Hindlimb muscle (tissue), 1 donor: ENCODE results near the gene CLIP2. TPM values are rescaled to one million over a fixed set of nuclear protein-coding genes. Genes with fewer than 3 reads are reported as not detected.
"Not testable (repeated sequence)": the region's sequence is repeated elsewhere in the genome, so short reads cannot be mapped to it uniquely, and the experiment has no call there.

Experiments used
- DNase-seq: peaks from one replicate; pipeline ENCODE4 v3.0.0-alpha.2; 2013
- polyA plus RNA-seq: library from polyadenylated mRNA; unstranded; fragments of 120-200 nt; gene quantifications from one replicate; pipeline ENCODE4 v1.2.1, GENCODE V29; 2013; ENCODE audit not compliant: insufficient read length

Gene CLIP2
- polyA plus RNA-seq, 1 donor: 22.3 TPM

DNA sequence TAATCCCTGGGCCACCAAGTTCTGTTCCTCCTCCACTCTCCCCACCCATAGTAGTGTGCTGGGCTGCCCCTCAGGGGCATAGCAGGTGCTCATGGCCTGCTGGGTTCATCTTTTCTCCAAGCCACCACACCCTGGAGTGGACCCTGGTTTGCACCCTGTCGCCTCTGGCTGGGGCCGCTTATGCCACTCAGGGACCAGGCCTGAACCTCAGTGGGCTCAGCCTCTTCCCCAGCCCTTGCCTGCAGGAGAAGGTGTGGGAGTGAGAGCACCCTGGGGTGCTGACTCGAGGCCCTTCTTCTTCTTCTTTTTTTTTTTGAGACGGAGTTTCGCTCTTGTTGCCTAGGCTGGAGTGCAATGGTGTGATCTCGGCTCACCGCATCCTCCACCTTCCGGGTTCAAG, 10.2 kb downstream of the CLIP2 start:
- no peak for DNase-seq

DNA sequence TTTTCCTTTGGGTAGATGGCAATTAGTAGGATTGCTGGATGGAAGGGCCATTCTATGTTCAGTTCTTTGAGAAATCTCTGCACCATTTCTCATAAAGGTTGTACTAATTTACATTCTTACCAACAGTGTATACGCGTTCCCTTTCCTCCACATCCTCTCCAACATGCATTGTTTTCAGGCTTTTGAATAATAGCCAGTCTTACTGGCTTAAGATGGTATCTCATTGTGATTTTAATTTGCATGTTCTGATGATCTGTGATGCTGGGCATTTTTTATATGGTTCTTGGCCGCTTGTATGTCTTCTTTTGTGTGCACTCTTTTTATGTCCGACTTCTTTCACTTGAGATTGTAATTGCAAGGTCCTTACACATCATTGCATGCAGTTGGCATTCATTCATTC, 11.7 kb downstream of the CLIP2 start:
- no peak for DNase-seq

DNA sequence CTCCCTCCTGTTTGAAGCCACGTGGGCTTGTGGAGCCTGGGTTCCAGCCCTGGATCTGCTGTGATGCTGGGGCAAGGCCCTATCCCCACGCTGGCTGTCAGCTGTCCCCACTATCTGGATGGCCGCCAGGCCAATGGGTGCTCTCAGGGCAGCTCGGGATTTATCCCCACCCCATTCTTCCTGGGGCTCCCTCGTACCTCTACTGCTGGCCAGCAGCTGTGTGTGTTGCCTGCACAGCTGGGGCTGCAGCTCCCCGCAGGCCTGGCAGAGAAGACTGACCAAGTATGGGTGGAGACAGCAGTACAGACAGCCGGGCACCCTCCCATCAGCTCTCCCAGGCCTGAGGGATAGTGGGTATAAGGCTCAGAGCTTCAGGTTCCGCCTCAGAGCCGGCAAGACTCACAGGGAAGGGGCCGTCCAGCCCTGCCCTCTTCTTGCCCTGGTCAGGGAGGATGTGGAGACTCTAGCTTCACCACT, 13.6 kb downstream of the CLIP2 start:
- no peak for DNase-seq

DNA sequence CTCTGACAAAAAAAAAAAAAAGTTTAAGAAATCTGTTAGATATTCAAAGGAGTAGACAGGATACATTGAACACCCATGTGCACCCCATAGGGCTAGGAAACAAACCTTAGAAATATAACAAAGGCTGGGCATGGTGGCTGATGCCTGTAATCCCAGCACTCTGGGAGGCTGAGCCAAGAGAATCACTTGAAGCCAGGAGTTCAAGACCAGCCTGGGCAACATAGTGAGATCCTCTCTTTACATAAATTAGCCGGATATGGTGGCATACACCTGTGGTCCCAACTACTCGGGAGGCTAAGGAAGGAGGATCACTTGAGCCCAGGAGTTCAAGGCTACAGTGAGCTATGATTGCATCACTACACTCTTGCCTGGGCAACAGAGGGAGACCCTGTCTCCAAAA, 15.3 kb downstream of the CLIP2 start:
- no peak for DNase-seq

DNA sequence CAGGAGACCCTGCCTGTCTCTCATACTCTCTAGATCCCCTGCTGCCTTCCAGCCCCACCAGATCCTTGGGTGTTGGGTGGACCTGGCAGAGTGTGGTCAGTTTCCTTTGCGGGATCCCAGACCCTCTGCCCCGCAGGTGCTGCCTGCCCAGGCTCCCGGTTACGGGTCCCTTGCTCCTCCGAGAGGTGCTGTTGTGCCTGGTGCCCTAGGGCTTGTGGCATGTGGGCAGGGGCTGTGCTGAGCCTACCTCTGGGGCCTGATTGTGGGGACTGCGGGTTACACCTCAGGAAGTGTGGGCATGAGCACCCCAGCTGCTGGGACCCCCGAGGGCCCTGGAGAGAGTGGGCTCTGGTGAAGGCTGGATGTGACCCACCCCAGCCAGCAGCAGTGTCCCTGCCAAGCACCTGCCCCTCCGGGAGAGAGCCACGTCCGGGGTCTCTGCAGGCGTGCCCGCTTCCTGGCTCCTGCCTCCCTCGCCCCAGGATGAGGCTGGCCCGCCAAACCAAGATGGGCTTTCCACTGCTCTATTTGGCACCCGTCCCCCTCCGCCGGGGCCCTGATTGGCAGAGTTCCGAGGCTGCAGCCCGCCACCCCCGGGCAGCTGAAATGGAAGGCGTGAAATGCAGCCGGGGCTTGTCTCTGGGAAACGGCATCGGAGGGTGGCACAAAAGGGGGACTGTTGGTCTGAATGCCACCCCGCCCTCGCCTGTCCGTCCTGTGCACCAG, 17.0 kb downstream of the CLIP2 start:
- no peak for DNase-seq

DNA sequence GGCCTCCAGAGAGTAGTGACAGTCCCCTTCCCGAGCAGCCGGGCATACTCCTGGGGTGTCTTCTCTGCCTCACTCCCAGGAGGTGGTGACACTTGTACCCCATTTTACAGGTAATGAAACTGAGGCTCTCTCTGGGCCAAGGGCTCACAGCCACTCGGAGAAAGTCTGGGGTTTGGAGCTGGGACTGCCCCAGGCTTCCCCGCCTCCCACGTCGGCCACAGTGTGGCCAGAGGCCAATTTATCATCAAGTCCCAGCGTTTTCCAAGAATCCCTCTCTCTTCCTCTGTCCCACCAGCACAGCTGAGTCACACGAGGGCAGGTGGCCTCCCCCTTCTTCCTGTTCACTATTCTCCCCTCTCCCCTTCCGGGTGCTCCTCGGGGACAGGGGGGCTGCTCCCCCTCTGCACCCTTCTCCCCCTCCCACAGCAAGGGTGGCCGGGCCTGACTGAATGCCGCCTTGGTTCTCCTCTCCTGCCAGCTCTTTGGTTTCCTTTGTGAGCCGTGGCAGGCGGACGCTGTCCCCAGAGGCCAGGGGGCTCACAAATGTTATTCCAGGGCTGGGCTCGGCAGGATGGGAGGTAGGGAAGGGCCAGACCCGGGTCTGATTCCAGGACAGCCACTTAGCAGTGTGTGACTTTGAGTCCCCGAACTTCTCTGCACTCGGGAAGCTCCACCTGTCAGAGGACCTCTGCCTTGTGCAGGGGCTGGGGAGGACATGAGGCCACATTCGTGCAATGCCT, 17.7 kb downstream of the CLIP2 start:
- DNase-seq: peak; percentile 71

DNA sequence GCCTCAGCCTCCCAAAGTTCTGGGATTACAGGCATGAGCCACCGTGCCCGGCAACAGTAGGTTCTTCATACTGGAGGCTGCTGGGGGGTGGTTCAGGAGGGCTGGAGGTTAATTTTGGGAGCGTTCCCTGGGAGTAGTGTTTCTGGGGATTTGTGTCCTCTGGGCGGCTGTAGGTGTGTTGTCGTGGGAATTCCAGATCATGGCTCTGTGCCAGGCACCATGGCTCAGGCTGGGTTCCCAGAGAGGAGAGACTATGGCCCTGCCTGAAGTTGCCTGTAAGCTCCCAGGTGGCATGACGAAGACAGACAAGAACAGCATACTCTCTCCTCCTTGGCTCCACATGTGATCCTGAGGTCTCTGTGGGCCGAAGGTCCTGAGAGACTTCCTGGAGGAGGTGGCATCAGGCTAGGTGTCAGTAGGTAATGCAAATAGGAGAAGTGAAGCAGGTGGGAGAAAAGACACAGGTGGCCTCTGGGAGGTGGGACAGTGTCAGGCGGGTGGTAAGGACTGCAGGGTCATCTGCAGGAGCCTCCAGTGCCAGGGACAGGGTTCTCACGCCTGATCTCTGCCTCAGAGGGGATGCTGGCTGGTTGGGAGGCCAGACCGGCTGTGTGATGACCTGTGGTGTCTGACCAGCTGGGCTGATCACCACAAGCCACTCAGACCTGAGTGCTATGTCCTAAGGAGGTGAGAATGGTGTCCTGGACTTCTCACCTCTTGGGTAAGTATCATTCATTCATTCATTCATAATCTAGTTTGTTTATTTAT, 18.7 kb downstream of the CLIP2 start:
- DNase-seq: no peak

DNA sequence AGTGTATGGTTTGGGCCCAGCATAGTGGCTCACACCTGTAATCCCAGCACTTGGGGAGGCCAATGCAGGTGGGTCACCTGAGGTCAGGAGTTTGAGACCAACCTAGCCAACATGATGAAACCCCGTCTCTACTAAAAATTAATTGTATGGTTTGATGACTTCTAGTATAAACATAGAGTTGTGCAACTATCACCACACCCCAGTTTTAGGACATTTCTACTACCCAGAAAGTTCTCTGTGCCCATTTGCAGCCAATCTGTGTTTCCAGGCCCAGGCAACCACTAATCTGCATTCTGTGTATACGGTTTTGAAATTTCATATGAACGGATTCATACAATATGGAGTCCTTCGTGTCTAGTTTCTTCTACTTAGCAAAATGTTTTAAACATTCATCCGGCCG, 20.0 kb downstream of the CLIP2 start:
- no peak for DNase-seq

DNA sequence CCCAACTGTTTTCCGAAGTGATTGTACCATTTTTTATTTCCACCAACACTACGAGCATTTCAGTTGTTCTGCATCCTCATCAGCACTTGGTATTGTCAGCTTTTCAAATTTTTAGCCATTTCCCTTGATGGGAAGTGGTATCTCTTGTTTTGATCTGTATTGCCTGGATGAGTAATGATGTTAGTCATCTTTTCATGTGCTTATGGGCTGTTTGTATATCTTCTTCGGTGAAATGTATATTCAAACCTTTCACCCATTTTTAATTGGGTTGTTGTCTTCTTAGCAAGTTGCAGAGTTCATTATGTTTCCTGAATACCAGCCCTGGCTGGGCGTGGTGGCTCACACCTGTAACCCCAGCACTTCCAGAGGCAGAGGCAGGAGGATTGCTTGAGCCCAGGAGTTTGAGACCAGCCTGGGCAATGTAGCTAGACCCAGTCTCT, 22.1 kb downstream of the CLIP2 start:
- DNase-seq: no peak

DNA sequence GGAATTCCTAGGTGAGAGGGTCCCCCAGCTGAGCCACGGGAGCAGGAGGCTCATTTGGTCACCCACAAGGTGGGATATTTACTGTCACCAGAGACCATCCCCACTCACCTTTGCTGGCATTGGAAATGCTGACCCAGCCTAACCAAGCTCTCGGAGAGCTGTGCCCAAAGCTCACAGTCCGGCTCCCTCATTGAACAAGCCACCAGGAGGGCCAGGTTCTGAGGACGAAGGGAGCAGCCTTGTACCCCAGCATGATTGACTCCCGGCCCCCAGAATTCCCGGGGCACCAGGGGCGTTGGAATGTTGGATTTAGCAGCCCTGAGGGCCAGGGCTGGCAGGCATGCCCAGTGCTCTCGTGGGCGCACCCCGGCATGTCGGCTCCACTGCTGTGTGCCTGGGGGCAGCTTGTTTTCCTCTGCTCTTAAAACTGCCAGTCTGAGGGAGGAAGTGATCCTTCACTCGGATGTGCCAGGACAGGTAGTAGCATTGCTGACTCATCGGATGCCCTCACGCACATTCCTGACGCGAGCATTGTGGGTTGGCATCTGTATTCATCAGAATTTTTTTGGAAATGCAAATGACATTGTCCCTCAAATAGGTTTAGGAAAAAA, 23.3 kb downstream of the CLIP2 start:
- DNase-seq: no peak

DNA sequence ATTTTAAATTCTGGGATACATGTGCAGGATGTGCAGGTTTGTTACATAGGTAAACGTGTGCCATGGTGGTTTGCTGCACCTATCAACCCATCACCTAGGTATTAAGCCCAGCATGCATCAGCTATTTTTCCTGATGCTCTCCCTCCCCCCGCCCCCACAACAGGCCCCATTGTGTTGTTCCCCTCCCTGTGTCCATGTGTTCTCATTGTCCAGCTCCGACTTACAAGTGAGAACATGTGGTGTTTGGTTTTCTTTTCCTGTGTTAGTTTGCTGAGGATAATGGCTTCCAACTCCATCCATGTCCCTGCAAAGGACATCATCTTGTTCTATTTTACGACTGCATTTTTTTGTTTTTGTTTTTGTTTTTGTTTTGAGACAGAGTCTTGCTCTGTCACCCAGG, 26.7 kb downstream of the CLIP2 start:
- DNase-seq: not testable (repeated sequence)

DNA sequence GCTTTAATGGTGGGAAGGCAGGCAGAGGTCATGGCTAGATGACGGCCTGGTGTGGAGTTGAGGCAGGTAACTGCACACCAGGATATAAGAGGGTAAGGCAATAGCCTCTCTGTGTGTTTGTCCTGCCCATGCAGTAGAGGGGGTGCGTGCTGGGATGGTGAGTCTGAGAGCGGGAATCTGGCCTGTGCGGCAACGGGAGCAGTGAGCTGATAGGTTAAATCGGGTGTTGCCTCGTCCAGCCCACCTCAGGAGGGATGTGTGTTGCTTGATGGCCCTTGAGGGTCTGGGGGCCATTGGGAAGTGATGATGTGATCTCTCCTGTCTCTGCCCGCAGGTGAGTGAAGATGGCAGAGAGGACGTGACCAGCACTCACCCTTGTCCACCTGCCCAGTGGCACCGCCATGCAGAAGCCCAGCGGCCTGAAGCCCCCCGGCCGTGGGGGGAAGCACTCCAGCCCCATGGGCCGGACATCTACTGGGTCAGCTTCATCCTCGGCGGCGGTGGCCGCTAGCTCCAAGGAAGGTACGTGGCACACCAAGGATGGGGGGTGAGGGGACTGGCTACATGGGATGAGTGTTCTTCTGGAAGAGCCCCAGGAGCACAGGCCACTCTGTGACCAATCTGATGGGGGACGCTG, 28.1 kb downstream of the CLIP2 start:
- DNase-seq: no peak

DNA sequence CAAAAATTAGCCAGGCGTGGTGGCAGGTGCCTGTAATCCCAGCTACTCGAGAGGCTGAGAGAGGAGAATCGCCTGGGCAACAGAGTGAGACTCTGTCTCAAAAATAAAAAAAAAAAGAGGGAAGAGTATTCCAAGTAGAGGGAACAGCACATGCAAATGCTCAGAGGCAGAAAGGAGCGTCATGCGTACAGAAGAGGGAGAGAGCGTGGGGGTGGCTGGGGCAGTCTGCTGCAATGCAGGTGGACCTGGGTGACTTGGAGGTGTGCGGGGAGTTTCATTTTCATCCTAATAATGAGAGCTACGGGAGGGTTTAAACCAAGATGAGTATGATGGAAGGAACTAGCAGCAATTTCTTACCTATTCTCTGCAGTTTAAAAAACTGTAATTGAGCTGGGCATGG, 28.8 kb downstream of the CLIP2 start:
- no peak for DNase-seq

DNA sequence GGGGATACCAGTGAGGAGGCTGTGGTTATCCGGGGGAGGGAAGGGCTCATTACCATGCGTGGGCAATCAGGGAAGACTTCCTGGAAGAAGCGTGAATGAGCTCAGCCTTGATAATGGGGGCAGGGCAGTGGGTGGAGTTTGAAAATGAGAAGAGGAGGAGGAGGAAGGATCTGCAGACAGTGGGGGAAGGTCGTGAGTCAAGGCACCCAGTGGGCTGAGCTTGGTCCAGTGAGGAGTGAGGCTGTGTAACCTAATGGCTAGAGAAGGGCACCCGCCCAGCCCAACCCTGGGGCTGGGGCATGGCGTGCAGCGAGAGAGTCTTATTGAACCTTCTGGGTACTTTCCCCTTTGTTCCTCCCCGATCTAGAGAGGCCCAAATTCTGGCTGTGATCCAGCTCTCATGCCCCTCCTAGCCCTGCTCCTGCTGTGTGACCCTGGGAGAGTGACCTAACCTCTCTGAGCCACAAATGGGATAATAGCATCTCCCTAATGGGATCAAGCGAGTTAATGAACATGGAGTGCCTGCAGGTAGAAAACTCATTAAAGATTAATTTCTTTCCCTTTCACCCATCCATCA, 31.5 kb downstream of the CLIP2 start:
- DNase-seq: no peak

DNA sequence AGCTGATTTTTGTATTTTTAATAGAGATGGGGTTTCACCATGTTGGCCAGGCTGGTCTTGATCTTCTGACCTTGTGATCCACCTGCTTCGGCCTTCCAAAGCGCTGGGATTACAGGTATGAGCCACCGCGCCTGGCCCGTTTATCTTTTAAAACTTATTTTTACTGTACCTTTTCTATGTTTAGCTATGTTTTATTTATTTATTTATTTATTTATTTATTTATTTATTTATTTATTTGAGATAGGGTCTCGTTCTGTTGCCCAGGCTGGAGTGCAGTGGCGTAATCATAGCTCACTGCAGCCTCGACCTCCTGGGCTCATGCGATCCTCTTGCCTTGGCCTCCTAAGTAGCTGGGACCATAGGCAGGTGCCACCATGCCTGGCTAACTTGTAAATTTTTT, 33.7 kb downstream of the CLIP2 start:
- not testable (repeated sequence) for DNase-seq

DNA sequence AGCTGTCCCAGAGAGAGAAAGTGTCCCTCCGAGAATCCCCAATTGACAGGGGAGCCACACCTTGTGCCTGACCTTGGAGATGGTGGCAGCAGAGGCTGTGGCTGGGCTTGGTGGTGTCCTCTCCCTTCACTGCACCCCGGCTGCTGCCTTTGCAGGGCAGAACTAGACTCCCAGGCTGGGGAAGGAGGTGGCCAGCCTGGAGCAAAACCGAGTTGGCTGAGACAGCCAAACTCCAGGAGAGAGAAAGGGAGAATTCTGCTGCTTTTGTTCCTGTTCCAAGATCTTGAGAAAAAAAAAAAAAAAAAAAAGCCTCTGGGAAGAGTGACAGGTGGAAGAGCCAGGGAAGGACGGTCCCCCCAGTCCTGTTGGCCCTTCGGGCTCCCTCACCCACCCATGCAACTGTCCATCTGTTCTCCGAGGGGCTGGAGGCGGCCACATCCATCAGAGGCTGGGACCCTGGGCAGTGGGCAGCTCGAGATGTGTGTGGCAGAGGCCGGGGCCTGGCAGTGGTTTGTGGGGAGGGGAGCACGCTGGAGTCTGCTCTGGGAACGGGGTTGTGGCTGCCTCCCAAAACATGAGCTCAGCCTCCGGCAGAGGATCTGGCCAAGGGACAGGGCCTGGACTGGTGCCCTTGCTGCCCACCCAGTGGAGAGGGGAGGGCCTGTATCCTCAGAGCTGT, 35.5 kb downstream of the CLIP2 start:
- peak; percentile 47 for DNase-seq

DNA sequence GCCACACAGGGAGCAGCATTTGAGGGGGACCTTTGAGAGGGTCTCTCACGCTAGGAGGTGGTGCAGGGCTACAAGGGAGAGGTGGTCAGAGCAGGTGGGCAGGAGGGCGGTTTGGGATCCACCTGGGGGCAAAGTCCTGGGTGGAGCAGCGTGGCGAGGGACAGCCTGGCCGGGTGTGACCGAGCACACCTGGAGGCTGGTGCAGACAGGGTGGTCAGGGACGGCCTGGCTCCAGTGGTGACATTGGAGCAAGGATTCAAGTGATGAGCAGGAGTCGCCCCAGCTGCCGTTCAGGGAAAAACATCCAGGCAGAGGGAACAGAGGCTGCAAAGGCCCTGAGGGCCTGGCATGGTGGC, 36.0 kb downstream of the CLIP2 start:
- DNase-seq: no peak

DNA sequence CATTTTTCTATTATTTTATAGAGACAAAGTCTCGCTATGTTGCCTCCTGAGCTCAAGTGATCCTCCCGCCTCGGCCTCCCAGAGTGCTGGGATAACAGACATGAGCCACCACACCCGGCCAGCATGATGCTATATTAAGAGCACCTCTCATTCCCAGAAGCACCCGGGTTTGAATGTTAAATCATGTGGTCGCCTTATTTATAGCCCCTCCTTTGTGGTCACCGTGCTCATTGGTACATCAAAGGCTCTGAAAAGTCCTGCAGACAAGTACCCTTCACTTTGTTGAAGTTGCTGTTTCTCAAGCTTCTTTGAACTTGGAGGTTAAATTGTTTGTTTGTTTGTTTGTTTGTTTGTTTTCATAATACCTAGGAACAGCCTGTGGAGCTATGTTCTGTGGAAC, 40.0 kb downstream of the CLIP2 start:
- no peak for DNase-seq

DNA sequence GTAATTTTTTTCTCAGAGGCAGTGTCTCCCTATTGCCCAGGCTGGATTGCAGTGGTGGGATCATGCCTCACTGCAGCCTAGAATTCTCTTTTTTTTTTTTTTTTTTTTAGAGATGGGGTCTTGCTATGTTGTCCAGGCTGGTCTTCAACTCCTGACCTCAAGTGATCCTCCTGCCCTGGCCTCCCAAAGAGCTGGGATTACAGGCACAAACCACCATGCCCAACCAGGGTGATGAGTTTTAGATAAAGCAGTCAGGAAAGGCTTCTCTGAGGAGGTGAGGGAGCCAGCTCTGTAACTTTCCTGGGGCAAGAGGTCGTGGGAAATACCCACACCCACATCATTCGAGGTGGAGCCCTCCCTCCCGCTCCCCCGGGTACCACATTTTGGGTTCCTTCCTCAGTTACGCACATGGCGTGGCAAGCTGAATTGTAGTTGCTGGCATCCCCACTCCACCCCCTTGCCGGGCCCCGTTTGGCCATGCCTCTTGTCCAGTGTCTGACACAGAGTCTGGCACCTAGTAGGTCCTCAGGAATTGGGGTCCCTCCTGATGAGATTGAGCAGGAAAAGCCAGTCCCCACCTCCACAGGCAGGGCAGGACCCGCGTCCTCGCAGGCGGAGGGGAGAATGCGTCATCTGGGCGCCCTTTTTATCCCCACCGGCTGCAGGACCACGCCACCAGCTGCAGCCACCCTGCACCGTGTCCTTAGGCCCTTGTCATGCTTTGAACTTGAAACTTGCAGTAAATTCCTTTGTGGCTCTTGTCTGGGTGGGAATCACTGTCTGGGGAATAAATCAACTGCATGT, 43.4 kb downstream of the CLIP2 start:
- no peak for DNase-seq

DNA sequence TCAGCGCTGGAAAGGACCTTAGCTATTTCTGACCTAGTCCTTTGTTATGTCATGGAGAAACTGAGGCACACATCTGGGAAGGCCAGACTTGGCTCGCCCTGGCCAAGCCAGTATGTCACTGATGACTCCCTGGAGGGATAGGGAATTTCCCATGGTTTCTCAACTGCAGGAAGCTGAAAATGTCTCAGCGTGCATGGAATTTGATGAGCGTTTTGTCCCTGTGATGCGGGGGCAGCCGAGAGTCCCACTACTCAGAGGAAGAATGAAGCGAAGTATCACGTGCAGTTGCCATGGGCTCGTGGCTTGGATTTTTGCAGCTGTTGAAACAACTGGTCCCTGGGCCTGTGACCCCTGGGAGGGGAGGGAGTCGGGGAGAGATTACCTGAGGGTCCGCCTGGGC, 44.8 kb downstream of the CLIP2 start:
- peak; percentile 31 for DNase-seq

DNA sequence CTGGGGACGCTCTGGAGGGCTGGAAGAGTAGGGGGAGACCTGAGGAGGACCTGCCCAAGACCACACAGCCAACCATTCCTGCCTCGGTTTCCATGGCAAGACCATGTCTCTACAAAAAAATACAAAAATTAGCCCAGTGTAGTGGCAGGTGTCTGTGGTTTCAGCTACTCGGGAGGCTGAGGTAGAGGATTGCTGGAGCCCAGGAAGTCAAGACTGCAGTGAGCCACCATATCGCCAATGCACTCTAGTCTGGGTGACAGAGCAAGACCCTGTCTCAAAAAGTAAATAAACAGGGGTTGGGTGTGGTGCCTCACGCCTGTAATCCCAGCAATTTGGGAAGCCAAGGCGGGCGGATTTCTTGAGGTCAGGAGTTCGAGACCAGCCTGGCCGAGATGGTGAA, 48.7 kb downstream of the CLIP2 start:
- DNase-seq: no peak
